Smooth muscle cell (in vitro differentiated cells): ENCODE results near the gene KCNQ5. TPM values are rescaled to one million over a fixed set of nuclear protein-coding genes. Genes with fewer than 3 reads are reported as not detected.

Experiments used
- DNase-seq: peaks from one replicate; lab custom pipeline; 2025; ENCODE audit not compliant: unreplicated experiment; lab: John Stamatoyannopoulos, UW
- H2AFZ ChIP-seq: fragments of 200-600 bp; sonication (generic); 2 replicates; pipeline ENCODE4 v1.6.0; 2016; ENCODE audit warnings: antibody characterized with exemption, low read depth, mild to moderate bottlenecking
- H3F3A ChIP-seq: fragments of 200-600 bp; sonication (generic); 2 replicates; pipeline ENCODE4 v1.6.0; 2017; ENCODE audit warnings: antibody characterized with exemption, low read depth
- H3K27ac ChIP-seq: fragments of 200-600 bp; sonication (generic); 2 replicates; pipeline ENCODE4 v1.5.1; 2016; ENCODE audit warnings: low read depth, mild to moderate bottlenecking
- H3K27me3 ChIP-seq: fragments of 200-600 bp; sonication (generic); 2 replicates; pipeline ENCODE4 v1.6.1; 2016; ENCODE audit warnings: low read depth, mild to moderate bottlenecking
- H3K36me3 ChIP-seq: fragments of 200-600 bp; sonication (generic); 2 replicates; pipeline ENCODE4 v1.5.1; 2016; ENCODE audit warnings: low read depth
- H3K4me1 ChIP-seq: fragments of 200-600 bp; sonication (generic); 2 replicates; pipeline ENCODE4 v1.5.1; 2016; ENCODE audit warnings: low read depth
- H3K4me2 ChIP-seq: fragments of 200-600 bp; sonication (generic); 2 replicates; pipeline ENCODE4 v1.6.0; 2016; ENCODE audit warnings: mild to moderate bottlenecking
- H3K4me3 ChIP-seq: fragments of 200-600 bp; sonication (generic); 2 replicates; pipeline ENCODE4 v1.5.1; 2016; ENCODE audit warnings: mild to moderate bottlenecking
- H3K79me2 ChIP-seq: fragments of 200-600 bp; sonication (generic); 2 replicates; pipeline ENCODE4 v1.6.0; 2016; ENCODE audit warnings: low read depth, mild to moderate bottlenecking
- H3K9ac ChIP-seq: fragments of 200-600 bp; sonication (generic); 2 replicates; pipeline ENCODE4 v1.6.0; 2016; ENCODE audit warnings: low read depth
- H3K9me3 ChIP-seq: fragments of 200-600 bp; sonication (generic); replicated peaks from 2 replicates; pipeline ENCODE4 v1.5.1; 2016; ENCODE audit warnings: low read depth
- H4K20me1 ChIP-seq: fragments of 200-600 bp; sonication (generic); 2 replicates; pipeline ENCODE4 v1.6.0; 2016; ENCODE audit warnings: low read depth
- WGBS: methylation state at CpG from one replicate; pipeline ENCODE4 v1.1.7; 2016; ENCODE audit warnings: low lambda C conversion rate; 5-methylcytosine and 5-hydroxymethylcytosine counted together
- polyA plus RNA-seq: library from polyadenylated mRNA; unstranded; fragments of >200 nt; fragmentation: Nextera tagmentation; extraction: Ambion mirVana; gene quantifications from 2 replicates; pipeline ENCODE4 v1.2.1, GENCODE V29; 2016
- total RNA-seq: library from RNA; depleted of rRNA; stranded (reverse); fragments of >200 nt; gene quantifications from 2 replicates; pipeline ENCODE4 v1.2.3, GENCODE V29; 2014
- TF ChIP-seq, protein P1 (sequence below): fragments of 200-600 bp; sonication (generic); IDR thresholded peaks from 2 replicates; pipeline ENCODE4 v1.5.1; 2017; ENCODE audit warnings: borderline replicate concordance, mild to moderate bottlenecking, antibody characterized with exemption; ENCODE audit not compliant: insufficient read depth, poor library complexity, severe bottlenecking

KCNQ5 gene
- total and polyA plus RNA-seq, 2 experiments from 2014 or later = 1.2 to 2.0 TPM

DNA sequence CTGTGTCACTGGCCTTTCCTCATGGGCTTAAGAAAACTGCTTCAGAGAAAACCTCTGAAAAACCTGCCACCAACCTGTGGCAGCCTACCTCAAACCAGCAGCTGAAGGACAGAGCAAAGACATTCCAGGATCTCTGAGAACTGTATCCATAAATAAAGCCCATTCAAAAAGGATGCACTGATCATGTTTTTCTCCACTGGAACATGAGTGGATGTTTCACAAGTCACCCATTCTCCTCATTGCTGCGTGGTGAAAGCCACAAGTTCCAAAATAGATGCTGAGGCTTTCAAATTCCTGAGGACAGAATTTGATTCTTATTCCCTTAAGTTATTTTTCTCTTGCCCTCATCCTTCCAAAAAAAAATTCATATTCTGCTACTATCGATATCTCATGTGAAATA lies 322.8 kb downstream of the KCNQ5 start:
- Histone ChIP-seq H3K9ac (no peak overlapping the region), H3K4me2 (peak overlapping the region; percentile 17), H3K27me3 (no peaks in the 10 kb centered on the region), H3K27ac (peak overlapping the region; percentile 21), H3K79me2 (no peaks in the 10 kb centered on the region), H3K4me1 (peaks cover 1% of the 10 kb centered on the region), H3K4me3 (no peak overlapping the region), H3F3A (no peaks in the 10 kb centered on the region), H3K9me3 (no peaks in the 10 kb centered on the region), H3K36me3 (no peaks in the 10 kb centered on the region), H2AFZ (no peak overlapping the region), H4K20me1 (no peaks in the 10 kb centered on the region)
- no peak for DNase-seq
- TF ChIP-seq, protein P1, sequence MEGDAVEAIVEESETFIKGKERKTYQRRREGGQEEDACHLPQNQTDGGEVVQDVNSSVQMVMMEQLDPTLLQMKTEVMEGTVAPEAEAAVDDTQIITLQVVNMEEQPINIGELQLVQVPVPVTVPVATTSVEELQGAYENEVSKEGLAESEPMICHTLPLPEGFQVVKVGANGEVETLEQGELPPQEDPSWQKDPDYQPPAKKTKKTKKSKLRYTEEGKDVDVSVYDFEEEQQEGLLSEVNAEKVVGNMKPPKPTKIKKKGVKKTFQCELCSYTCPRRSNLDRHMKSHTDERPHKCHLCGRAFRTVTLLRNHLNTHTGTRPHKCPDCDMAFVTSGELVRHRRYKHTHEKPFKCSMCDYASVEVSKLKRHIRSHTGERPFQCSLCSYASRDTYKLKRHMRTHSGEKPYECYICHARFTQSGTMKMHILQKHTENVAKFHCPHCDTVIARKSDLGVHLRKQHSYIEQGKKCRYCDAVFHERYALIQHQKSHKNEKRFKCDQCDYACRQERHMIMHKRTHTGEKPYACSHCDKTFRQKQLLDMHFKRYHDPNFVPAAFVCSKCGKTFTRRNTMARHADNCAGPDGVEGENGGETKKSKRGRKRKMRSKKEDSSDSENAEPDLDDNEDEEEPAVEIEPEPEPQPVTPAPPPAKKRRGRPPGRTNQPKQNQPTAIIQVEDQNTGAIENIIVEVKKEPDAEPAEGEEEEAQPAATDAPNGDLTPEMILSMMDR = no peak
- 67% methylated on average over 2 of the region's 2 CpGs for WGBS

DNA sequence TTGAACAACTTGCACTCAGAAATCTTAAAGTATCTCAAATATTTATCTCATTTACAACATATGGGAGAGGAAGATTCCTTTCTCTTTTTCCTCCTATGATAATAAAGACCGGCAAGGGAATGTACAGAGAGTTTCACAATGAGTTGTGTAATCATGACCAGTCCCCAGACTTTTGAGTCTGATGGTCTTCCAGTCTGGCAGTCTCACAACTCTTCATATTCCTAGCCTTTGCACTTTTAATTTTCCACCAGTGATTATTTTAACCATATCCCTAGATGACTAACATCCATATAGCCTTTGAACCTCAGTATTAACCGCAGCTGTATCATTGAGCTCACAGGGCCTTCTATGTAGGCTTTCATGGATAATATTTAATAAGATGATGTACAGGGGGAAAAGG lies 324.9 kb downstream of the KCNQ5 start:
- WGBS = 37% methylated on average over 2 of the region's 2 CpGs
- peaks cover 4% of the 10 kb centered on the region for H3F3A ChIP-seq
- no peak overlapping the region for H3K4me3 ChIP-seq
- TF ChIP-seq, protein P1 = no peak
- peaks cover 4% of the 10 kb centered on the region for H3K4me1 ChIP-seq
- no peaks in the 10 kb centered on the region for H3K9me3 ChIP-seq
- H4K20me1 ChIP-seq = no peaks in the 10 kb centered on the region
- no peaks in the 10 kb centered on the region for H3K79me2 ChIP-seq
- H3K36me3 ChIP-seq = no peaks in the 10 kb centered on the region
- H3K9ac ChIP-seq = no peak overlapping the region
- no peaks in the 10 kb centered on the region for H3K27me3 ChIP-seq
- peak overlapping the region; percentile 41 for H3K4me2 ChIP-seq
- DNase-seq = no peak
- H2AFZ ChIP-seq = no peak overlapping the region
- H3K27ac ChIP-seq = peak overlapping the region; percentile 59

DNA sequence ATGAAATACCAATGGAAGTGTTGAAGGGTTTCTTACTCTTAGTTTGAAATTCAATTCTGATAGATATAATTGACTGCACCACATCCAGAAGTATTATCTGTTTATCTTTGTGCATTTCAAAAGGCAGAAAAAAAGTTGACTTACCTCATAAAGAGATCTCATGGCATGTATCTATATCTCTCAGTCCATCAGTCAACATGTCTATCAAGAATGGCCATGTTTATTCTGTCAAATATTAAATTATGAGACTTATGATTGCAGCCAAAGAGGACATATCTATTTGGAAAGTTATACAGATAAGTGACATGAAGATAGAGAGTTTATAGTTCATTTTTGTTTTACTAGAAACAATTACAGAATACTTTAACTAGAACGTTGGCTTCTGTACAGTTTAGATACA lies 325.7 kb downstream of the KCNQ5 start:
- H3K4me3 ChIP-seq = no peak overlapping the region
- no peak overlapping the region for H3K4me2 ChIP-seq
- DNase-seq = no peak
- H3K27me3 ChIP-seq = no peaks in the 10 kb centered on the region
- TF ChIP-seq, protein P1 = no peak
- H3K27ac ChIP-seq = peak overlapping the region; percentile 59
- peaks cover 4% of the 10 kb centered on the region for H3K4me1 ChIP-seq
- H3F3A ChIP-seq = peaks cover 4% of the 10 kb centered on the region
- no peaks in the 10 kb centered on the region for H3K9me3 ChIP-seq
- 86% methylated on average over 1 of the region's 1 CpG for WGBS
- no peak overlapping the region for H3K9ac ChIP-seq
- H3K36me3 ChIP-seq = no peaks in the 10 kb centered on the region
- H3K79me2 ChIP-seq = no peaks in the 10 kb centered on the region
- H4K20me1 ChIP-seq = no peaks in the 10 kb centered on the region
- H2AFZ ChIP-seq = no peak overlapping the region

DNA sequence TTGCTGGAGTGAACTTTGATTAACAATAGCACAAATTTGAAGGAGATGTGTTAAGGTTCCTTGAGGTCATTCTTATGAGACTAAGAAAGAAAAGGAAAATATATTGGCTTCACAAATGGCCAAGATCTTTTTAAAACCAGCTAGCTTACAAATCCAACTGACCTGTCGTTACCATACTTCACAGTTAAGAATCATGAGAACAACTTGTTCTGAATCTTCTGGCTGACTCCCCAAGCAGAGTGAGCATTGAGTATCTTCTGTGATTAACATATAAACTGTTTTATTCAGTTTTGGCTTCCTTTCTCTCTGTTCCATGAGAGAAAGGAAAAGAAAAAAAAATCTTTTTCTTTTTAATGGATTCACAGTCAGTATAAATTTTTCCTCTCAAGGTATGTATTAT lies 326.3 kb downstream of the KCNQ5 start:
- Histone ChIP-seq H3K9ac (no peak overlapping the region), H3K36me3 (no peaks in the 10 kb centered on the region), H3F3A (peaks cover 4% of the 10 kb centered on the region), H3K4me3 (no peak overlapping the region), H3K79me2 (no peaks in the 10 kb centered on the region), H3K4me1 (peaks cover 4% of the 10 kb centered on the region), H4K20me1 (no peaks in the 10 kb centered on the region), H3K4me2 (no peak overlapping the region), H2AFZ (no peak overlapping the region), H3K27me3 (no peaks in the 10 kb centered on the region), H3K27ac (peak overlapping the region; percentile 59), H3K9me3 (no peaks in the 10 kb centered on the region)
- WGBS = 97% methylated on average over 1 of the region's 1 CpG
- DNase-seq = no peak
- TF ChIP-seq, protein P1 = no peak
